GM12878 (cell line): ENCODE results near the gene MUC5B.

ENCODE experiments used
- CHD2 ChIP-seq: IDR thresholded peaks from 2 replicates; pipeline ENCODE4 v1.6.1; 2011; ENCODE audit warnings: low read depth, low read length, improper control_type of control experiment, borderline replicate concordance
- FOXM1 ChIP-seq: IDR thresholded peaks from 2 replicates; pipeline ENCODE4 v1.6.1; 2012; ENCODE audit warnings: low read depth, mild to moderate bottlenecking, inconsistent platforms, low read length, moderate library complexity
- MEF2A ChIP-seq: IDR thresholded peaks from 2 replicates; pipeline ENCODE4 v1.6.1; 2011; ENCODE audit warnings: low read depth, mild to moderate bottlenecking, low read length, moderate library complexity; ENCODE audit not compliant: insufficient read depth
- TAF1 ChIP-seq: IDR thresholded peaks from 2 replicates; pipeline ENCODE4 v1.6.1; 2011; ENCODE audit warnings: mild to moderate bottlenecking, low read depth, low read length, borderline replicate concordance
- ZNF274 ChIP-seq: IDR thresholded peaks from one replicate; pipeline ENCODE4 v1.8.0; 2011; ENCODE audit not compliant: insufficient read length, insufficient read depth
- TF ChIP-seq, protein P1 (sequence below), 3 experiments: IDR thresholded peaks in 2 of 3; conservative IDR thresholded peaks in 1 of 3; 2 replicates each; pipeline ENCODE4 v1.5.1; 2011; ENCODE audit warnings: low read depth in 3 of 3, low read length in 3 of 3, mild to moderate bottlenecking in 3 of 3, control low read depth in 2 of 3, moderate library complexity in 2 of 3, inconsistent platforms in 1 of 3, mixed read lengths in 1 of 3; ENCODE audit not compliant: control insufficient read depth in 2 of 3, insufficient read depth in 1 of 3; ENCODE audit errors: extremely low read depth in 1 of 3
- TF ChIP-seq, protein P2 (sequence below): IDR thresholded peaks from 2 replicates; pipeline ENCODE4 v1.6.1; 2011; ENCODE audit warnings: low read depth, low read length, improper control_type of control experiment, borderline replicate concordance
- TF ChIP-seq, protein P3 (sequence below): IDR thresholded peaks from 2 replicates; pipeline ENCODE4 v1.6.1; 2012; ENCODE audit warnings: mild to moderate bottlenecking, low read depth, low read length

DNA sequence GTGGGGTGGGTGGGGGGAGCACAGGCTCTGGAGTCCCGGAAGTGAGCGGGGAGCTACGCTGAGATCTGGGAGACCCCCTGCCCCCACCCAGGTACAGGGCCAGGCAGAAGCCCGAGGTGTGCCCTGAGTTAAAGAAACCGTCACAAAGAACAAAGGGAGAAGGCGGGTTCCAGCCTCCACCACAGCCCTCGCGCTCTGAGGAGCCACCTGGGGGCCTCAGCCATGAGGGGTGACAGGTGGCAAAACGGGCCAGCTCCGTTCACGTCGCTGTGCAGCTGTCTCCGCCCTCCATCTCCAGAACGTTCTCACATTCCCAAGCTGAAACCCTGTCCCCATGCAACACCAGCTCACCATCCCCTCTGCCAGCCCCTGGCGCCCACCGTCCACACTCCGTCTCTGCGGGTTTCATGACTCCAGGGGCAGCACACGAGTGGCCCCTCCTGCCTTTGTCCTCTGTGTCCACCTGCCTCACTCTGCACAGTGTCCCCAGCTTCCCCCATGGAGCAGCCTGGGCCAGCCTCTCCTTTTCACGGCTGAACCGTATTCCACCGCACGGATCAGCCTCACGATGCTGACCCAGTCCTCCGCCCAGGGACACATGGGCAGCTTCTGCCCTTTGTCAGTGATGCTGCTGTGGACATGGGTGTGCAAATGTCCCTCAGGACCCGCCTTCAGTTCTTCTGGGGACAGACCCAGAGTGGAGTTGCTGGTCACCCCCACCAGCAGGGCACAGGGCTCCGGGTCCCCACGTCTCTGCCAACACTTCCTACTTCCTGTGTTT lies 1.7 kb upstream of the MUC5B start:
- TF ChIP-seq TAF1 (no peak), FOXM1 (no peak), MEF2A (no peak), CHD2 (no peak), ZNF274 (no peak)
- TF ChIP-seq, protein P1, sequence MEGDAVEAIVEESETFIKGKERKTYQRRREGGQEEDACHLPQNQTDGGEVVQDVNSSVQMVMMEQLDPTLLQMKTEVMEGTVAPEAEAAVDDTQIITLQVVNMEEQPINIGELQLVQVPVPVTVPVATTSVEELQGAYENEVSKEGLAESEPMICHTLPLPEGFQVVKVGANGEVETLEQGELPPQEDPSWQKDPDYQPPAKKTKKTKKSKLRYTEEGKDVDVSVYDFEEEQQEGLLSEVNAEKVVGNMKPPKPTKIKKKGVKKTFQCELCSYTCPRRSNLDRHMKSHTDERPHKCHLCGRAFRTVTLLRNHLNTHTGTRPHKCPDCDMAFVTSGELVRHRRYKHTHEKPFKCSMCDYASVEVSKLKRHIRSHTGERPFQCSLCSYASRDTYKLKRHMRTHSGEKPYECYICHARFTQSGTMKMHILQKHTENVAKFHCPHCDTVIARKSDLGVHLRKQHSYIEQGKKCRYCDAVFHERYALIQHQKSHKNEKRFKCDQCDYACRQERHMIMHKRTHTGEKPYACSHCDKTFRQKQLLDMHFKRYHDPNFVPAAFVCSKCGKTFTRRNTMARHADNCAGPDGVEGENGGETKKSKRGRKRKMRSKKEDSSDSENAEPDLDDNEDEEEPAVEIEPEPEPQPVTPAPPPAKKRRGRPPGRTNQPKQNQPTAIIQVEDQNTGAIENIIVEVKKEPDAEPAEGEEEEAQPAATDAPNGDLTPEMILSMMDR (IDR thresholded peaks at IDR 0.05 in 2 of 3, conservative IDR thresholded peaks at IDR 0.05 in 1 of 3; ENCODE audit: control insufficient read depth in 2 of 3, extremely low read depth in 1 of 3, insufficient read depth in 1 of 3, low read depth in 3 of 3, low read length in 3 of 3) = no peak
- TF ChIP-seq, protein P2, sequence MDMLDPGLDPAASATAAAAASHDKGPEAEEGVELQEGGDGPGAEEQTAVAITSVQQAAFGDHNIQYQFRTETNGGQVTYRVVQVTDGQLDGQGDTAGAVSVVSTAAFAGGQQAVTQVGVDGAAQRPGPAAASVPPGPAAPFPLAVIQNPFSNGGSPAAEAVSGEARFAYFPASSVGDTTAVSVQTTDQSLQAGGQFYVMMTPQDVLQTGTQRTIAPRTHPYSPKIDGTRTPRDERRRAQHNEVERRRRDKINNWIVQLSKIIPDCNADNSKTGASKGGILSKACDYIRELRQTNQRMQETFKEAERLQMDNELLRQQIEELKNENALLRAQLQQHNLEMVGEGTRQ = no peak
- TF ChIP-seq, protein P3, sequence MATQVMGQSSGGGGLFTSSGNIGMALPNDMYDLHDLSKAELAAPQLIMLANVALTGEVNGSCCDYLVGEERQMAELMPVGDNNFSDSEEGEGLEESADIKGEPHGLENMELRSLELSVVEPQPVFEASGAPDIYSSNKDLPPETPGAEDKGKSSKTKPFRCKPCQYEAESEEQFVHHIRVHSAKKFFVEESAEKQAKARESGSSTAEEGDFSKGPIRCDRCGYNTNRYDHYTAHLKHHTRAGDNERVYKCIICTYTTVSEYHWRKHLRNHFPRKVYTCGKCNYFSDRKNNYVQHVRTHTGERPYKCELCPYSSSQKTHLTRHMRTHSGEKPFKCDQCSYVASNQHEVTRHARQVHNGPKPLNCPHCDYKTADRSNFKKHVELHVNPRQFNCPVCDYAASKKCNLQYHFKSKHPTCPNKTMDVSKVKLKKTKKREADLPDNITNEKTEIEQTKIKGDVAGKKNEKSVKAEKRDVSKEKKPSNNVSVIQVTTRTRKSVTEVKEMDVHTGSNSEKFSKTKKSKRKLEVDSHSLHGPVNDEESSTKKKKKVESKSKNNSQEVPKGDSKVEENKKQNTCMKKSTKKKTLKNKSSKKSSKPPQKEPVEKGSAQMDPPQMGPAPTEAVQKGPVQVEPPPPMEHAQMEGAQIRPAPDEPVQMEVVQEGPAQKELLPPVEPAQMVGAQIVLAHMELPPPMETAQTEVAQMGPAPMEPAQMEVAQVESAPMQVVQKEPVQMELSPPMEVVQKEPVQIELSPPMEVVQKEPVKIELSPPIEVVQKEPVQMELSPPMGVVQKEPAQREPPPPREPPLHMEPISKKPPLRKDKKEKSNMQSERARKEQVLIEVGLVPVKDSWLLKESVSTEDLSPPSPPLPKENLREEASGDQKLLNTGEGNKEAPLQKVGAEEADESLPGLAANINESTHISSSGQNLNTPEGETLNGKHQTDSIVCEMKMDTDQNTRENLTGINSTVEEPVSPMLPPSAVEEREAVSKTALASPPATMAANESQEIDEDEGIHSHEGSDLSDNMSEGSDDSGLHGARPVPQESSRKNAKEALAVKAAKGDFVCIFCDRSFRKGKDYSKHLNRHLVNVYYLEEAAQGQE = no peak
